ENCODE measurements around the gene BTRC. TPM values are rescaled to one million over a fixed set of nuclear protein-coding genes. Genes with fewer than 3 reads are reported as not detected.

Gene BTRC
- total RNA-seq, 2 experiments from 2014 or later, result 13.5 to 15.2 TPM

GRCh38 chr10:101494650-101495049 is 140.7 kb downstream of the BTRC start:
- DNase-seq (no peak), ATAC-seq (ENCODE audit: low read depth) (no peak)
- Mint-ChIP-seq H3K27ac (no peak overlapping the region), H3K4me3 (no peak overlapping the region), H3K36me3 (peaks cover 2% of the 10 kb centered on the region), H3K9me3 (no peaks in the 10 kb centered on the region), H3K4me1 (peaks cover 5% of the 10 kb centered on the region), H3K27me3 (no peaks in the 10 kb centered on the region)
- POLR2A ChIA-PET, result no interaction called here

- POLR2A ChIA-PET, result no interaction called here
- ATAC-seq (ENCODE audit: low read depth), result no peak
Measured at GRCh38 chr10:101495324-101495925, 141.5 kb downstream of the BTRC start.

GRCh38 chr10:101504438-101504837 is 150.5 kb downstream of the BTRC start:
- Mint-ChIP-seq H3K4me1 (no peaks in the 10 kb centered on the region), H3K27ac (no peak overlapping the region), H3K4me3 (no peak overlapping the region), H3K9me3 (no peaks in the 10 kb centered on the region), H3K27me3 (peaks cover 2% of the 10 kb centered on the region), H3K36me3 (no peaks in the 10 kb centered on the region)
- no peak for DNase-seq
- POLR2A ChIA-PET, result no interaction called here
- ATAC-seq (ENCODE audit: low read depth), result no peak

More at GRCh38 chr10:101495324-101495925, 141.5 kb downstream of the BTRC start:
- no peak overlapping the region for H3K4me3 Mint-ChIP-seq
- no peak overlapping the region for H3K27ac Mint-ChIP-seq
- H3K36me3 Mint-ChIP-seq, result peaks cover 2% of the 10 kb centered on the region
- DNase-seq, result no peak
- H3K9me3 Mint-ChIP-seq, result no peaks in the 10 kb centered on the region
- peaks cover 5% of the 10 kb centered on the region for H3K4me1 Mint-ChIP-seq
- H3K27me3 Mint-ChIP-seq, result no peaks in the 10 kb centered on the region

DNA sequence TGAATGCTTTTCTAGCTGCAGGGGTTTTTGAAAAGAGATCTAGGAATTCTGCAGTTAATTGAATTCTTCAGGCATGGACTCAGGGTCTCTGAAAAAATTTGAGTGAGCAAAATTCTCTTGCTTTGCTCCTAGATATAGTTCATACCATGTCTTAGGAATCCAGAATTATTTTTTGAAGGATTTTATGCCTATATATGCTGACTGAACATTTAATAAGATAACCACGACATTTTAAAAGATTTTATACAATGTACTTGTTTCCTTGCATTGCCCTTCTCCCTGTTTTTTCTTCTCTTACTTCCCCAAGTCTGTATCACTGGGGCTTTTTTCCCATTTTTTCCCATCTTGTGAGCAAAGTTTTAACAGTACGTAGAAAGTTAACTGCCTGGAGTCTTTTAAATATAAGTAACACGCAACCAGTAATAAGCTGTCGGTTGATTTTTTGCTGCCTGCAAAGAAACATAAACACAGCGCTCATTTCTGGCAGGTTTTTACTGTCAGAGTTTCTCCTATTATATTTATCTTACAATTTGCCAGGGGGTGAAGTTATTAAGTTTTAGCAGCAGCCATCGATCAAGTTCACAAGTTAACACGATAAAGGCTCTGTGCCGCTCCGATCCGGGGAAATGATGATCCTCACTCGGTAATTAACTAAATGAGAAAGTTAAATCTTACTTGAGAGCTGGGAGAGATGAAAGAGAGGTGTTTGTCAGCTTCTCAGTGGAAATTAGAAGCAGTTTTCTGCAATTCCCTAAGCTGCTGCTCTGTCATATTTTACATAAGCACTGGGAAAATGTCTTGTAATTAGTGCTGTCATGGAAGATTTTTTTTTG is 153.1 kb downstream of the BTRC start:
- Mint-ChIP-seq H3K9me3 (no peaks in the 10 kb centered on the region), H3K4me1 (no peaks in the 10 kb centered on the region), H3K36me3 (no peaks in the 10 kb centered on the region), H3K27ac (no peak overlapping the region), H3K4me3 (no peak overlapping the region), H3K27me3 (peaks cover 2% of the 10 kb centered on the region)
- DNase-seq, result no peak
- POLR2A ChIA-PET, result no interaction called here
- no peak for ATAC-seq (ENCODE audit: low read depth)

GRCh38 chr10:101507828-101508227 is 153.9 kb downstream of the BTRC start:
- H3K27ac Mint-ChIP-seq, result no peak overlapping the region
- H3K4me3 Mint-ChIP-seq, result no peak overlapping the region
- POLR2A ChIA-PET, result no interaction called here
- no peaks in the 10 kb centered on the region for H3K36me3 Mint-ChIP-seq
- peaks cover 2% of the 10 kb centered on the region for H3K27me3 Mint-ChIP-seq
- H3K4me1 Mint-ChIP-seq, result no peaks in the 10 kb centered on the region
- ATAC-seq (ENCODE audit: low read depth) (no peak), DNase-seq (no peak)
- H3K9me3 Mint-ChIP-seq, result no peaks in the 10 kb centered on the region

GRCh38 chr10:101511938-101512337 is 158.0 kb downstream of the BTRC start:
- no peak for ATAC-seq (ENCODE audit: low read depth)
- Mint-ChIP-seq H3K36me3 (no peaks in the 10 kb centered on the region), H3K9me3 (no peaks in the 10 kb centered on the region), H3K27ac (no peak overlapping the region), H3K27me3 (no peaks in the 10 kb centered on the region), H3K4me1 (no peaks in the 10 kb centered on the region), H3K4me3 (no peak overlapping the region)
- POLR2A ChIA-PET, result no interaction called here
- no peak for DNase-seq

DNA sequence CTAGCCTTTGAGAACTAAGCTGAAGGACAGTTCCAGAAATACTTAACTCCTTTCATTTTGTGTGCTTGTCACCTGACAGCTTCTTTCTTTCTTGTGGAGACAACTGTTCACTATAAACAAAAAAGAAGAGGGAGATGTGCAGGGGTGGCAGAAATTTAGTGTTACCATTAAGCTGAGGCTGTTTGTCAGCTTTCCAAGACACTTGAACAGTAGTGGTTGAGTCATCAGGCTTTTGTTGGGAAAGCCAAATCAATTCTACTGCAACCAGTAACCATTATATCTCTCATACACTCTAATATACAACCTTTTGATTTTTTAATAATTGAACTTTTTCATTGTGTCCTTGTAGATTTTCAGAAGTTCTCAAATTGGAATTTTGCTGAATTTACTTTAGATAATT is 158.8 kb downstream of the BTRC start:
- Mint-ChIP-seq H3K4me3 (no peak overlapping the region), H3K36me3 (no peaks in the 10 kb centered on the region), H3K4me1 (no peaks in the 10 kb centered on the region), H3K9me3 (no peaks in the 10 kb centered on the region), H3K27ac (no peak overlapping the region), H3K27me3 (no peaks in the 10 kb centered on the region)
- ATAC-seq (ENCODE audit: low read depth) (no peak), DNase-seq (no peak)
- POLR2A ChIA-PET, result no interaction called here

GRCh38 chr10:101513733-101514132 is 159.8 kb downstream of the BTRC start:
- Mint-ChIP-seq H3K4me1 (no peaks in the 10 kb centered on the region), H3K4me3 (no peak overlapping the region), H3K27ac (no peak overlapping the region), H3K36me3 (no peaks in the 10 kb centered on the region), H3K27me3 (no peaks in the 10 kb centered on the region), H3K9me3 (no peaks in the 10 kb centered on the region)
- DNase-seq (no peak), ATAC-seq (ENCODE audit: low read depth) (no peak)
- POLR2A ChIA-PET, result no interaction called here

DNA sequence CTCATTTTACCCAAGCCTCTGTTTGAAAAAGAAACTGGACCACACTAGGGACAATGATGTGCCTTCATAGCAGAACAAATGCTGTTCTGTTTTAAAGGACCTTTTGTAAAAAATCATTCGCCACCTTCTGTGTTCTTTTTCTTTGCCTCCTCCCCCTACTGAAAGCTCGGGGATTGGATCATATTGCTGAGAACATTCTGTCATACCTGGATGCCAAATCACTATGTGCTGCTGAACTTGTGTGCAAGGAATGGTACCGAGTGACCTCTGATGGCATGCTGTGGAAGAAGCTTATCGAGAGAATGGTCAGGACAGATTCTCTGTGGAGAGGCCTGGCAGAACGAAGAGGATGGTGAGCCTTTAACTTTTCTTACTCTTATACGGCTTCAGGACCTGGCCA is 171.9 kb downstream of the BTRC start:
- DNase-seq, result no peak
- Mint-ChIP-seq H3K4me3 (no peak overlapping the region), H3K27me3 (no peaks in the 10 kb centered on the region), H3K27ac (no peak overlapping the region), H3K4me1 (no peaks in the 10 kb centered on the region), H3K9me3 (no peaks in the 10 kb centered on the region), H3K36me3 (peaks cover 1% of the 10 kb centered on the region)
- no peak for ATAC-seq (ENCODE audit: low read depth)
- POLR2A ChIA-PET, result no interaction called here

GRCh38 chr10:101529207-101529606 is 175.2 kb downstream of the BTRC start:
- Mint-ChIP-seq H3K4me3 (no peak overlapping the region), H3K9me3 (no peaks in the 10 kb centered on the region), H3K36me3 (no peaks in the 10 kb centered on the region), H3K27ac (no peak overlapping the region), H3K27me3 (no peaks in the 10 kb centered on the region), H3K4me1 (no peaks in the 10 kb centered on the region)
- DNase-seq (no peak), ATAC-seq (ENCODE audit: low read depth) (no peak)
- POLR2A ChIA-PET, result no interaction called here

- no peaks in the 10 kb centered on the region for H3K27me3 Mint-ChIP-seq
- ATAC-seq (ENCODE audit: low read depth), result no peak
- no peak overlapping the region for H3K4me3 Mint-ChIP-seq
- no peaks in the 10 kb centered on the region for H3K4me1 Mint-ChIP-seq
- H3K27ac Mint-ChIP-seq, result no peak overlapping the region
- no peak for DNase-seq
- POLR2A ChIA-PET, result no interaction called here
- no peaks in the 10 kb centered on the region for H3K9me3 Mint-ChIP-seq
- H3K36me3 Mint-ChIP-seq, result peaks cover 1% of the 10 kb centered on the region
Measured at GRCh38 chr10:101529725-101530553, 176.0 kb downstream of the BTRC start.

- Mint-ChIP-seq H3K36me3 (peaks cover 4% of the 10 kb centered on the region), H3K27ac (no peak overlapping the region), H3K9me3 (no peaks in the 10 kb centered on the region), H3K27me3 (no peaks in the 10 kb centered on the region), H3K4me3 (no peak overlapping the region), H3K4me1 (no peaks in the 10 kb centered on the region)
- no peak for ATAC-seq (ENCODE audit: low read depth)
- DNase-seq, result no peak
- POLR2A ChIA-PET, result no interaction called here
Measured at GRCh38 chr10:101535949-101536348, 182.0 kb downstream of the BTRC start.

DNA sequence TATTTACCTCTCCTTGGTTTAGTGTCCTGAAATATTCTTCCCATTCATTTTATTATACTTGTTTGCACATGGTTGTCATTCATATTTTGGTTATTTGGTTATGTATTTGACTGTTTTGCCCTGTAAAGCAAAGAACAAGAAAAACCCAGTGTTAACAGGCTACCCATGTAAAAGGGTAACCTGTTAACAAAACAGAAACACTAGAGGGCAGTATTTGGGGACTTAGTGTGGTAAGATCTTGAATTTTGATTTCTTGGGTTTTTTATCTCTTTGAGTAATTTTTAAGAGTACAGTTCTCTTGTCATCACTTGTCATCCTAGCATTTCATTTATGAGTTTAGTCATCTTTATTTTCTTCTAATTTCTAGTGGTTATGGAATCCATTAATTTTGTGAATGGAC is 182.8 kb downstream of the BTRC start:
- Mint-ChIP-seq H3K9me3 (no peaks in the 10 kb centered on the region), H3K27me3 (no peaks in the 10 kb centered on the region), H3K27ac (no peak overlapping the region), H3K4me3 (no peak overlapping the region), H3K36me3 (peaks cover 4% of the 10 kb centered on the region), H3K4me1 (no peaks in the 10 kb centered on the region)
- no peak for ATAC-seq (ENCODE audit: low read depth)
- DNase-seq, result no peak
- POLR2A ChIA-PET, result no interaction called here

DNA sequence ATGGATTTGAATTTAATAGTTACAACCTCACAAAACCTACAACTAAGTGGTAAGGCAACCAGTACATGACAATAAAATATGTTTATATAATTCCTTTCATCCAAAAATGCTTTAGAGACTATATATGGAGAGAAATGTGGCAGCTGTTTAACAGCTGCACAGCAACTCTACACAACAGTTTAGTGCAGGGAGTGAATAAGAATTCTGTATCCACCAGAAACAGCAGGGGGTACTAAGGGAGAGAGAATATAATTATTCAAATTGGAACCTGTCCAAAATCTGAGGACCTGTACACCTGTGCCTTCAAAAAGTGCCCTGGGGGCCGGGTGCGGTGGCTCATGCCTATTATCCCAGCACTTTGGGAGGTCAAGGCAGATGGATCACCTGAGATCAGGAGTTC is 184.5 kb downstream of the BTRC start:
- ATAC-seq (ENCODE audit: low read depth) (no peak), DNase-seq (no peak)
- H3K27me3 Mint-ChIP-seq, result no peaks in the 10 kb centered on the region
- no peaks in the 10 kb centered on the region for H3K4me1 Mint-ChIP-seq
- no peak overlapping the region for H3K4me3 Mint-ChIP-seq
- H3K27ac Mint-ChIP-seq, result no peak overlapping the region
- H3K36me3 Mint-ChIP-seq, result peaks cover 4% of the 10 kb centered on the region
- POLR2A ChIA-PET, result no interaction called here
- no peaks in the 10 kb centered on the region for H3K9me3 Mint-ChIP-seq
